HG02798 (cell line): ENCODE results near the gene CELA2B.
"Not testable (repeated sequence)": the region's sequence is repeated elsewhere in the genome, so short reads cannot be mapped to it uniquely, and the experiment has no call there.

Experiments
- ATAC-seq: cut with Tn5 transposase; IDR thresholded peaks from one replicate; pipeline ENCODE4 v1.9.1; 2021; ENCODE audit warnings: mild to moderate bottlenecking; ENCODE audit not compliant: unreplicated experiment, poor library complexity

Gene CELA2B

DNA sequence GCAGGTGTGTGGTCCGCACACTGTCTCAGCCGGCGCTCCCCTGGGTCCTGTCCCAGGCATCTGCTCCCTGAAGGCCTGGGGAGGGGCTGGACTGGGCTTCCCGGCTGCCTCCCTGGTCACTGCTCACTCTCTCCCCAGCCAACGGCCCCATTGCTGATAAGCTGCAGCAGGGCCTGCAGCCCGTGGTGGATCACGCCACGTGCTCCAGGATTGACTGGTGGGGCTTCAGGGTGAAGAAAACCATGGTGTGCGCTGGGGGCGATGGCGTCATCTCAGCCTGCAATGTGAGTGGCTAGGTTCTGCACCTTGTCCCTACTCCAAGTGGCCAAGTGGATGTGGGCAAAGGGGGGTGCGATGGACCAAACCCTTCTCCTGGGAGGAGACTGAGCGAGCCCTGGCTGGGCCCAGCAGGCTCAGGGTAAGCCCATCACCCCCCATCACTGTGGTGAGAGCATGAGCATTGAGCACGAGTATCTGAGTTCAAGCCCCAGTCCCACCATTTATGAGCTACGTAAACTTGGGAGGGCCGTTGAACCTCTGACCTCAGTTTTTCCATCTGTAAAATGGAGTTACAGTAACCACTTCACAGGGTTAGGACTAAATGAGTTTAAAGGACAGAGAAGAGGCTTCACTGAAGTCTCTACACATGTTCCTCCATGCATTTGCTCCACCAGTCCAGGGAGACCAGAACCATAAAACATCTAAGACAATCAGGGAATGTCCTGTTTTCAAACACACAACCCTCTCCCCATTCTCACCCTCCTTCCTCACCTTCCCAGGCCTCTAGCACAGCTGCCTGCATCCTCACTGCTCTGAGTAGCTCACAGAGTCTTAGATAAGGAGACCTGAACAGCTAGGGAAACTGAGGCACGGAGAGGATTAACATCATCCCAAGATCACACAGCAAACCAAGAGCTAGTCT, 31.2 kb upstream of the CELA2B start:
- no peak for ATAC-seq

GRCh38 chr1:15445390-15446122, 30.3 kb upstream of the CELA2B start:
- ATAC-seq = no peak

- ATAC-seq = no peak
Measured at GRCh38 chr1:15446212-15446611, 29.7 kb upstream of the CELA2B start.

DNA sequence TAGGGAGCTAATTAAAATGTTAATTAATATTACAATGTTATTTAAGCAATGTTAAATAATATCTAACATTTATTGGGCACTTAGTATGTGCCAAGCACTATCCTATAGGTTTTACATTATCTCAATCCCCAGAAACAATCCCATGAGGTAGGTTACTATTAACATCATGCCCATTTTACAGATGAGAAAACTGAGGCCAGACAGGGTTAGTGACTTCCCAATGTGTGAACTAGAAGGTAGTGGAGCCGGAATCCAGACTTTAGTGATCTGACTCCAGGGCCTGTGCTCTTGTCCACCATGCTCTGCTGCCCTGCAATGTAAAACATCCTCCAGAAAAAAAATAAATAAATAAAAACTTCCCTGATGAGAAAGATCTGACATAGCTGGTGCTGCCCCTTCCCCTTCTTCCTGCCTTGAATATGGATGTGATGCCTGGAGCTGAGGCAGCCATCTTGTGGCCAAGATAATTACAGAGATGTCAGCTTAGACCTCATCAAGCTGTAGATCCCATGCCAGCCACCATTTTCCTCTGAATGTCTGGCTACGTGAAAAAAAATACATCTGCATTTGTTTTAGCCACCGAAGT, 26.9 kb upstream of the CELA2B start:
- no peak for ATAC-seq

DNA sequence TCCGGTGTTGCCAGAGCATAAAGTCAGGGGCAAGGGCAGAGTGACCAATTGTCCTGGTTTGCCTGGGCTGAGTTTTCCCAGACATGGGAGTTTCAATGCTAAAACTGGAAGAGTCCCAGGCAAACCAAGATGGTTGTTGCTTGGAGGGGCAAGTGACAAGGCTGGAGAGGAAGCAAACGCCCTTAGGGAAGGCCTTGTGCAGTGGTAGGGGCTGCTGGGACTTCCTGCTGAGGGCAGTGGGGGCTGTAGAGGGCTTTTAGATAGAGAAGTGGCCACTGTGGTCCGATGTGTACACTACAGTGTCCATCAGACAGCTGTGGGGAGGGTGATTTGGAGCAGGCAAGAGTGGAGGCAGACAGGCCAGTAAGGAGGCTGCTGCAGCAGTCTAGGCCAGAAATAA, 26.3 kb upstream of the CELA2B start:
- ATAC-seq = no peak

DNA sequence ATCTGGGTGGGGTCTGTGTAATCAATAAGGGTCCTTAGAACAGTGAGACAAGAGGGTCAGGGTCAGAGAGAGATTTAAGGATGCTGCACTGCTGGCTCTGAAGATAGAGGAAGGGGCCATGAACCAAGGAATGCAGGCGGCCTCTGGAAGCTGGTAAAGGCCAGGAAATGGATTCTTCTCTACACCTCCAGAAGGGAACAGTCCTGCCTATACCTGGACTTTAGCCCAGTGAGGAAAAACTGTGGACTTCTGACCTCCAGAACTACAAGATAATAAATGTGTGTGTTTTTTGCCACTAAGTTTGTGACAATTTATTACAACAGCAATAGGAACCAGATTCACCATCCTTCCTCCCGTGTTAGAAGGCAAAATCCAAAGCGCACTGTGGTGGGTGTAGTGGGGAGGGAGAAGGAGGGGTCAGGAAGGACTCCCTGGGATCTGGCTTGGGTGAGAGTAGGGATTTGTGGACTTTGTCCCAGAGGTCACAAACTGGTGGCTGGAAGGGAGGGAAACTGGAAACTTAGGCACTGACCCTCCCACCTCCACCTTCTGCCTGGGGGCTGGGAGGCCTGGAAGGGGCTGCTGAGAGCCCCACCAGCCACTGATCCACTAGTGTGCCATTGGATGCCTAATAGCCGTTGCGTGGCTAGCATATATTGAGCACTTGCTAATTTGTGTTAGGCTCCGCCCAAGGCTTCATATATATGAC, 24.7 kb upstream of the CELA2B start:
- ATAC-seq = no peak

GRCh38 chr1:15452216-15452615, 23.7 kb upstream of the CELA2B start:
- ATAC-seq = no peak

DNA sequence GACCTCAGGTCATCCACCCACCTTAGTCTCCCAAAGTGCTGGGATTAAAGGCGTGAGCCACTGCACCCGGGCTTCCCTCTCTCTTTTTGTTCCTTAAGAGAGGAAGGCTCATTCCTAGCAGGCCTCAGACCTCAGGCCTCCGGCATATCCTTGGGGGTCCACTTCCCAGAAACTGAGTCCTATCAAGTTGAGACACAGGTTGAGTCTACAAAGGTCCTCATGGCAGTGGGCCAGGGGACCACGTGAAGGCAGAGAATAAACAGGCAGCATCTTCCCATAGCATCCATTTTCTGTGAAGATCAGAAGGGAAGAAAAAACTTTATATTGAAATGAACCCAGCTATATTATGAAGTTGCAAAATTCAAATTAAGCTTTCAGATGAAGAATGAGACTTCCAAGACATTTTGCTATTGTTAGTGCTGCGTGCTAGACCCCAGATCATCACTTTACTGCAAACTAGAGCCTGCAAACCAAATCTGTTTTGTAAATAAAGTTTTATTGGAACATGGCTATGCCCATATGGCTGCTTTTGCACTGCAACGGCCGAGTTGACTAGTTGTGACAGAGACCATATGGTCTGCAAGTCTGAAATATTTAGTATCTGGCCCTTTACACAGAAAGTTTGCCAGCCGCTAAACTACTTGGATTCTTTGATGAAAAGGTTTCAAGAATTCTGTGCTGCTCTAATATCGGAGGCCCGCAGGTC, 22.9 kb upstream of the CELA2B start:
- ATAC-seq = no peak

DNA sequence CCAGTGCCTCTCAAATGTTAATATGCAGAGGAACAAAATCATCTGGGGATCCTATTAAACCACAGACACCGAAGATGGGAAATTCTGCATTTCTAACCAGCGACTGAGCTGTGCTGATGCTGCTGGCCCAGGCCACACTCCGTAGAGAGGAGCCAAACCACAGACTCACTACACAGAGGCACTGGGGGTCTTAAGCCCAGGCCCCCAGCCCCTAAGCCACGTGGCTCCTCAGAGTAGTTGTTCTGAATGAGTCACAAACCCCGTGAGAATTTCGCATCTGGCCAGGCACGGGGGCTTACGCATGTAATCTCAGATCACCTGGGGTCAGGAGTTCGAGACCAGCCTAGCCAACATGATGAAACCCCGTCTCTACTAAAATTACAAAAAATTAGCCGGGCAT, 22.2 kb upstream of the CELA2B start:
- no peak for ATAC-seq

GRCh38 chr1:15454256-15454655, 21.6 kb upstream of the CELA2B start:
- ATAC-seq = no peak

DNA sequence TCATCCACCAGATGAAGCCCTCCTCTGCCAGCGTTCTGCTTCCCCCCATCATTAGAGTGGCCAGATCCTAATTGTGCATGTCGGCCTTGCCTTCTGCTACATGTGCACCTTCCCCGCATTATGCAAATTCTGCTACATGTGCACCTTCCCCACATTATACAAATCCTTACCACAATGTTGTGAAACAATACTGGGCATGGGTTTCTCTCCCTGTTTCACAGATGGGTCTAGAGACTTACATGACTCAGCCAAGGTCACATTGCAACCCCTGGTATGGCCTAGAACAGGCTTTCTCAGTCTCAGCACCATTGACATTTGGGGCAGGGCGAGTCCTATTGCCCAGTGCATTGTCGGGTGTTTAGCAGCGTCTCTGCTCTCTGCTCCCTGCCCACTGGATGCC, 20.4 kb upstream of the CELA2B start:
- ATAC-seq = no peak

GRCh38 chr1:15456313-15456954, 19.5 kb upstream of the CELA2B start, which contains the start of gene CELA2A:
CELA2A (plus strand) TSS chr1:15456732; CDS start chr1:15456754, 22 bp downstream.
- no peak for ATAC-seq

DNA sequence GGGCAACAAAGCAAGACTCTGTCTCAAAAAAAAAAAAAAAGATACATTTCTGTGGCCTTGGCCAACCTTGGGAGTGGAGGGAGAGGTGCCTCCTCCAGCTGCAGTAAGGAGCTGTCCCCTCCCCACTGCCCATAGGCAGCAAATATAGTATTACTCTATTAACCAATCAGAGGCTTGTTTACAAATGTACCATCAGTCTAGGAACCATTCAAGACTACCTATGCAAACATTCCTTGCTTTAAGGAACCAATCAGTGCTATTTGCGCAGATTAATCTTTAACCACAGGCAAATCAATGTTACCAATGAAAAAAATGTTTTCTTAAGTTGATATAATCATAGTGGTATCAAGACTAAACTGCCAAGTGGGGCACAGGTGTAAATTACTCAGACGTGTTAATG, 18.3 kb upstream of the CELA2B start:
- no peak for ATAC-seq

GRCh38 chr1:15458388-15458787, 17.5 kb upstream of the CELA2B start:
- not testable (repeated sequence) for ATAC-seq

GRCh38 chr1:15459771-15460707, 15.9 kb upstream of the CELA2B start:
- no peak for ATAC-seq

- no peak for ATAC-seq
Measured at GRCh38 chr1:15460708-15461095, 15.2 kb upstream of the CELA2B start.

GRCh38 chr1:15463064-15463800, 12.7 kb upstream of the CELA2B start:
- ATAC-seq = not testable (repeated sequence)

DNA sequence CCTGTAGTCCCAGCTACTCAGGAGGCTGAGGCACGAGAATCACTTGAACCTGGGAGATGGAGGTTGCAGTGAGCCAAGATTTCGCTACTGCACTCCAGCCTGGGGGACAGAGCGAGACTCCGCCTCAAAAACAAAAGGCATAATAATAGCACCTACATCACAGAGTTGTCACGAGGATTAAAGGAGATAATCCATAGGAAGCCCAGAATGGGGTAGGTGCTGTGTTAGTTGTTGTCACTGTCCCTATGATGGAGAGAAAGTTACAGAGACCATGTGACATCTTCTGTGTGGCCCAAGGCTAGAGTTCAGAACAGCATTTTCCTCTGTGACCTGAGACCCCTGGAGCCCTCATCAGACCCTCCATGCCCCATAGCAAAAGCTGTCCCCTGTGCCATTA, 12.0 kb upstream of the CELA2B start:
- not testable (repeated sequence) for ATAC-seq
